MM.1S (cell line): ENCODE results near the gene MBD5.

Experiments
- CTCF ChIP-seq: fragments of 300-600 bp; sonication (generic); IDR thresholded peaks from 2 replicates; pipeline ENCODE4 v1.5.1; 2016; ENCODE audit warnings: antibody characterized with exemption, low read length, mixed read lengths
- EZH2 ChIP-seq: fragments of 300-600 bp; sonication (generic); optimal IDR thresholded peaks from 2 replicates; pipeline ENCODE3; 2017; ENCODE audit warnings: low read depth, mild to moderate bottlenecking, antibody characterized with exemption, low read length, mixed read lengths
- EZH2phosphoT487 ChIP-seq: fragments of 300-600 bp; sonication (generic); IDR thresholded peaks from 2 replicates; pipeline ENCODE4 v1.6.1; 2018; ENCODE audit warnings: antibody characterized with exemption, low read length

GRCh38 chr2:148102641-148103040, 81.8 kb downstream of the MBD5 start:
- TF ChIP-seq CTCF (no peak), EZH2 (no peak), EZH2phosphoT487 (no peak)
